Activated CD4-positive, alpha-beta T cell treated with anti-CD3 and anti-CD28 coated beads, Interleukin-2, amount 10 ng/mL, durations not matched to agents 24 days and 14 days (primary cell): Measurements from ENCODE around the gene PCDH10. TPM values are rescaled to one million over a fixed set of nuclear protein-coding genes. Genes with fewer than 3 reads are reported as not detected.
A peak's percentile ranks its signal among the peaks of the same experiment; 100 is the strongest.

Experiments
- DNase-seq: peaks from one replicate; pipeline ENCODE4 v3.0.0; 2022
- H3K27ac Mint-ChIP-seq: one replicate; pipeline ENCODE4 v1.8.0; 2022; ENCODE audit warnings: mild to moderate bottlenecking, mixed read lengths
- H3K27me3 Mint-ChIP-seq: one replicate; pipeline ENCODE4 v1.8.0; 2022; ENCODE audit warnings: mixed read lengths
- H3K36me3 Mint-ChIP-seq: one replicate; pipeline ENCODE4 v1.8.0; 2022; ENCODE audit warnings: low read depth, mild to moderate bottlenecking, mixed read lengths
- H3K4me1 Mint-ChIP-seq: one replicate; pipeline ENCODE4 v1.8.0; 2021; ENCODE audit warnings: mixed read lengths
- H3K4me3 Mint-ChIP-seq: one replicate; pipeline ENCODE4 v1.8.0; 2022; ENCODE audit warnings: mild to moderate bottlenecking, moderate library complexity, mixed read lengths
- H3K9me3 Mint-ChIP-seq: one replicate; pipeline ENCODE4 v1.8.0; 2021; ENCODE audit warnings: mixed read lengths
- intact Hi-C: fragments of 100-400 bp; cut with micrococcal nuclease; formaldehyde crosslinking; loops from one replicate; pipeline ENCODE4 v1.15.1; 2023
- total RNA-seq: library from RNA; stranded (reverse); gene quantifications from 2 replicates; pipeline ENCODE4 v1.2.3, GENCODE V29; 2022

The PCDH10 gene
- total RNA-seq, result 0.07 TPM in 1 of 2 replicates, not detected in the other

DNA sequence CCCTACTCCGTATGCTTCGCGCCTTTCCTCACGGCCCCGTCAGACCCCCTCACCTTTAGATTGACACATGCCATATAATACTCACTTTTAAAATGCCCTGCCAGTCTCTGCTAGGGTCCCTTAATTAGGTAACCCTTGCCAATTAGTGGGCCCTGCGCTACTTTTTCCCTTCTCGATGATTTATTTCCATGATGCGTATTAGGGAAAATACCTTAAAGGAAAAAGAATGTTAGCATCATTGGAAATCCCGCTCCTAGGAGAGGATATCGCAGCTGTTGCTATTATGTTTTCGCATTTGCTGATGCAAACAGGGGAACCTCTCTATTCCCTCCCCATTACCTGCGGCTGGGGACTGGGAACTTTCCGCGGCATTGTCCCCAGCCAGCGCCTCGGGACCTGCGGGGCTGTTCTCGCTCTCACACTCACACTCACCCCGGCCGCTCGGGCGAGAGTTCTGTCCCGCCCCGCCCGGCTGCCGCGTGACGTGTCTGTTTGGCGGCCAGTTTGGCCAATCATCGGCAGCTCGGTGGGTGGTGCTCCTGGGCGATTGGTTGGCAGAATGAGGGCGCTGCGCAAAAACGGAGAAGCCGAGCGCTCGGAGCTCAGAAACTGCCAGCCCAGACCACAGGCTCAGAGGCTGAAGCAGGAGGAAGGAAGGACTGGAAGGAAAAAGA is at the start of gene PCDH10:
TSS of gene PCDH10 (plus strand) at position 605 of the 674 bp plus-strand sequence. CDS start 847 bp downstream, outside the sequence.
- Mint-ChIP-seq H3K27me3 (peaks cover 72% of the 10 kb centered on the region), H3K4me1 (peaks cover 16% of the 10 kb centered on the region), H3K27ac (peak within 1 kb of the TSS; percentile 73), H3K4me3 (peak within 1 kb of the TSS; percentile 63), H3K36me3 (peaks cover 7% of the 10 kb centered on the region), H3K9me3 (peaks cover 13% of the 10 kb centered on the region)
- intact Hi-C loops, result no loop called here
- DNase-seq, result peak; percentile 78

DNA sequence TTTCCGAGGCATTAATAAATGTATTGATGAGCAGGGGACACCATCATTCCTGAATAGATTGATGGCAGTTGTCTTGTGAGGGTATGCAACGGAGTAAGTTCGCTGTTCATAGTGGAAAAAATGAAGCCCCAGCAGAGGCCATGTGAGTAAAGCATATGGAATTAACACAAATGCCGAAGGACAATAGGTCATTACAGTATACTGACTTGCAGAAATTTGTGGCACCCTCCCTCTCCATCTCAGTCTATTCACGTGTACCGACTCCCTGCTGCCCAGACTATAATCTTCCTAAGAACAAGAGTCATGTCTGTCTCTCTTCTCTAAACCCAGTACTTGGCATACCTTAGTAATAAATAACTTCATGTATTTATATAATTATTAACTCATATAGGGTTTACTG is 47.1 kb upstream of the PCDH10 start:
- no peaks in the 10 kb centered on the region for H3K4me1 Mint-ChIP-seq

GRCh38 chr4:133102612-133103409 is 46.3 kb upstream of the PCDH10 start:
- Mint-ChIP-seq H3K27me3 (no peaks in the 10 kb centered on the region), H3K4me3 (no peak overlapping the region), H3K4me1 (no peaks in the 10 kb centered on the region), H3K9me3 (no peaks in the 10 kb centered on the region), H3K36me3 (no peaks in the 10 kb centered on the region), H3K27ac (no peak overlapping the region)
- intact Hi-C loops, result no loop called here
- DNase-seq, result no peak

More for the DNA sequence above, 47.1 kb upstream of the PCDH10 start:
- H3K4me3 Mint-ChIP-seq, result no peak overlapping the region
- intact Hi-C loops, result no loop called here
- DNase-seq, result no peak
- H3K27me3 Mint-ChIP-seq, result no peaks in the 10 kb centered on the region
- H3K36me3 Mint-ChIP-seq, result no peaks in the 10 kb centered on the region
- no peak overlapping the region for H3K27ac Mint-ChIP-seq
- H3K9me3 Mint-ChIP-seq, result no peaks in the 10 kb centered on the region

- intact Hi-C loops, result no loop called here
- H3K9me3 Mint-ChIP-seq, result no peaks in the 10 kb centered on the region
- DNase-seq, result no peak
- H3K36me3 Mint-ChIP-seq, result no peaks in the 10 kb centered on the region
- H3K4me1 Mint-ChIP-seq, result no peaks in the 10 kb centered on the region
- no peak overlapping the region for H3K27ac Mint-ChIP-seq
- H3K27me3 Mint-ChIP-seq, result no peaks in the 10 kb centered on the region
- H3K4me3 Mint-ChIP-seq, result no peak overlapping the region
Observed at GRCh38 chr4:133112641-133113040, 36.5 kb upstream of the PCDH10 start.

DNA sequence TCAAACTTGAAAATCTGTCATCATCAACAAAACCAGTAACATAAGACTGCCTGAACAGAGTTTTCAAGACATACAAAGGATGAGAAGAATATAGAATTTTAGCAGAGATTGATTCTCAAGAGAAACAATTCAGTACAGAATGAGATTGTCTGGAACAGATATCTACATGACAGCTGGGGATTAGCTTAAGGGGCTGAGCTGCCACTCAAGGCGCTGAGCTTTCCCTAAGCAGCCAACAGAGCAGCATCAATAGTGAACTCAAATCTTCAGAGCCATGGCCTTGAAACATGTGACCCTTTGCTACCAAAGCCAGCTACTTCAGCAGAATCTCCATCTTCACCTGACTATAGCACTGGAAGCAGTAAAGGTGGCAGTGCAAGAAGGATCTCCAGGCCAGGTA is 24.3 kb upstream of the PCDH10 start:
- Mint-ChIP-seq H3K4me1 (no peaks in the 10 kb centered on the region), H3K27me3 (no peaks in the 10 kb centered on the region), H3K27ac (no peak overlapping the region), H3K4me3 (no peak overlapping the region), H3K9me3 (no peaks in the 10 kb centered on the region), H3K36me3 (no peaks in the 10 kb centered on the region)
- DNase-seq, result no peak
- intact Hi-C loops, result no loop called here

- H3K9me3 Mint-ChIP-seq, result no peaks in the 10 kb centered on the region
- no peak overlapping the region for H3K27ac Mint-ChIP-seq
- no peaks in the 10 kb centered on the region for H3K27me3 Mint-ChIP-seq
- no peaks in the 10 kb centered on the region for H3K36me3 Mint-ChIP-seq
- H3K4me1 Mint-ChIP-seq, result no peaks in the 10 kb centered on the region
- DNase-seq, result no peak
- no peak overlapping the region for H3K4me3 Mint-ChIP-seq
- intact Hi-C loops, result no loop called here
Observed at GRCh38 chr4:133127500-133127899, 21.6 kb upstream of the PCDH10 start.

GRCh38 chr4:133129237-133129636 is 19.9 kb upstream of the PCDH10 start:
- Mint-ChIP-seq H3K36me3 (no peaks in the 10 kb centered on the region), H3K4me3 (no peak overlapping the region), H3K27ac (no peak overlapping the region), H3K9me3 (no peaks in the 10 kb centered on the region), H3K4me1 (no peaks in the 10 kb centered on the region), H3K27me3 (no peaks in the 10 kb centered on the region)
- intact Hi-C loops, result no loop called here
- no peak for DNase-seq

DNA sequence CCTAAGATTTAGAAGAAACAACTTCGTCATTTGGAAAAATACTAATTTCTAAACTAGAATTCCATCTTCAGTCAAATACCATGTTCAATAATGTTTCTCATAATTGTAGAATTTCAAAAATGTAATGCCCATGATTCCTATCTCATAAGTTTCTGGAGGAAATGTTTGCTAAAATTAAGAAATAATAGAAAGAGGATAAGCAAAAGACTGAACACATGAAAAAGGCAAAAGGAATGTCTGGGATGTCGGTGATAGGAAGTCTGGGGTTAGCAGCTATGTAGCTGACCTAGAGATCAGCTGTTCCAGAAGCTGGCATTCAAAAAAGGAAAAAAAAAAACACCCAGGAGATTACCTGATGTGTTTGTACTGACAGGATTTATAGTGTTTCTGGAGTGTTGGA is 18.9 kb upstream of the PCDH10 start:
- Mint-ChIP-seq H3K4me3 (no peak overlapping the region), H3K9me3 (no peaks in the 10 kb centered on the region), H3K36me3 (no peaks in the 10 kb centered on the region), H3K27ac (no peak overlapping the region), H3K27me3 (no peaks in the 10 kb centered on the region), H3K4me1 (no peaks in the 10 kb centered on the region)
- DNase-seq, result no peak
- intact Hi-C loops, result no loop called here

DNA sequence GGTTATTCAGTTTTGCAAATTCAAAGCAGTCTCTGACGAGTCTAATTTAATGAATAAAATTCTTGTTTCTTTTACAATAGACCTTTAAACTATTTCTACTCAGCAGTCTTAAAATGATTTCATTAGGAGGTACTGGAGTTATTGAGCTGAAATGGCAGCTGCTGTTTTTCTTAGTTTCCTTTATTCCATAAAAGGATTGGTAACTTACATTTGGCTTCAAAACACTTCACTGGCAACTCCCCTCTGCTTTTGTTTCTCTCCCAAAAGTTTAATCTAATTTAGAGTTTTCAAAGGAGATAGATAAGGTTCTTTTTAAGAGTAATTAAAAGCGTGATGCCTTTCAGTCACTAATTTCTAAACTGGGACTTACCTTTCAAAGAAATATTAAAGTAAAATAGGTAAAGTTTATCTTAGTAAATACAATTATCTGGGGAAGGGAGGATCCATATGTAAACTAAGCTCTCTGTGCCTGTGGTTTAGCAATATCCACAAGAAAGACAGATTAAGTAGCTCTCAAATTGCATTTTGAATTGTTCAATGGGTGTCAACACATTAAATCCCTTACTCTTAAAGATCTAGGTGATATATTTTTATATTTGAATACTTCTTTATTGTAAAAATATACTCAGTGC is 17.1 kb upstream of the PCDH10 start:
- H3K4me3 Mint-ChIP-seq, result no peak overlapping the region
- H3K27me3 Mint-ChIP-seq, result no peaks in the 10 kb centered on the region
- no peaks in the 10 kb centered on the region for H3K4me1 Mint-ChIP-seq
- no peaks in the 10 kb centered on the region for H3K9me3 Mint-ChIP-seq
- no peaks in the 10 kb centered on the region for H3K36me3 Mint-ChIP-seq
- no peak for DNase-seq
- no peak overlapping the region for H3K27ac Mint-ChIP-seq
- intact Hi-C loops, result no loop called here

GRCh38 chr4:133136833-133137232 is 12.3 kb upstream of the PCDH10 start:
- Mint-ChIP-seq H3K4me3 (no peak overlapping the region), H3K27ac (no peak overlapping the region), H3K4me1 (no peaks in the 10 kb centered on the region), H3K27me3 (no peaks in the 10 kb centered on the region), H3K36me3 (no peaks in the 10 kb centered on the region), H3K9me3 (no peaks in the 10 kb centered on the region)
- no peak for DNase-seq
- intact Hi-C loops, result no loop called here

DNA sequence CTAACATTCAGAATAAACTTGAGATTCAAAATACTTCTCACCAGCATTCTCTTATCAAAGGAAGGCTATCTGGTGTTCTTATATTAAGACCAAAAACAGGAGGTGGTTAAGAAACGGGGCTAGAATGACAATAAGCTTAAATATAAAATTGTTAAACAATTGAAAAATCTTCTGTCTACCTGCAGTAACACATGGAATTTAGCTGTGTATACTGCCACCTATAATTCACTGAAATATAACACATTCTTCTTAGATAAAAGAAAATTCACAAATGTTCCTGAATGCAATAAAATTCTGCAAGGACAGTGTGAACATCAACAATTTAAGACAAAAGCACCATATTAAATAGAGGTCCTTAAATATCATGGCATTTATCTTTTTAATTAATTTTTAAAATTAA is 11.5 kb upstream of the PCDH10 start:
- H3K4me1 Mint-ChIP-seq, result no peaks in the 10 kb centered on the region
- H3K27ac Mint-ChIP-seq, result no peak overlapping the region
- H3K9me3 Mint-ChIP-seq, result no peaks in the 10 kb centered on the region
- H3K4me3 Mint-ChIP-seq, result no peak overlapping the region
- H3K36me3 Mint-ChIP-seq, result no peaks in the 10 kb centered on the region
- no peaks in the 10 kb centered on the region for H3K27me3 Mint-ChIP-seq
- DNase-seq, result no peak
- intact Hi-C loops, result no loop called here

DNA sequence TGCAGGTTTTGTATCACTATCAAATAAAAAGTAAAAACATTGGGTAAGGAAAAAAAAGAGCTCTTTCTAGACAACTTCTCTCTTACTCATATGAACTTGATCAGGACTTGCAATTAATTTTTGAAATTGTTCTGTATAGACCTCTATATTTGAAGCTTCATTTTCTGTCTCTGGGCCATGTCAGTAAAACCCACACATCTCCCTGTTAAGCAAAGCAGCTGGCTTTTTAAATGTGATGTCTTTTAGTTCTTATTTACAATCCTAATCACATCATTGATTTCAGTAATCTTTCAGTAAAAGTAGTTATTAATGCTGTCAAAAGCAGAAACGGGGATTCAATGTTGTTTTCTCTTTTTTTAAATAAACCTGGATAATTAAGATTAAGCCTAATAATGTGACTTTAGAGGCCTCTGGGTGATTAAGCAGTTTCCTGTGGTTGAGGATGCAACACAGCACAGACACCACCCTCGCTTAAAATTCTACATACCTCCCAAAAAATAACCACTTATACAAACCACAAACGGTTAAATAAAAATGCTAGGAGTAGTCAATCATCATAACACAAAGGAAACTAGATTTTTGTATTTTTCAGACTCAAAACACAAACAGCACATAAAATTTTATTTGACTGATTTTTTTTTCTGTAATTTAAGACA is 5.2 kb upstream of the PCDH10 start:
- H3K36me3 Mint-ChIP-seq, result peaks cover 3% of the 10 kb centered on the region
- peaks cover 33% of the 10 kb centered on the region for H3K27me3 Mint-ChIP-seq
- no peak overlapping the region for H3K27ac Mint-ChIP-seq

DNA sequence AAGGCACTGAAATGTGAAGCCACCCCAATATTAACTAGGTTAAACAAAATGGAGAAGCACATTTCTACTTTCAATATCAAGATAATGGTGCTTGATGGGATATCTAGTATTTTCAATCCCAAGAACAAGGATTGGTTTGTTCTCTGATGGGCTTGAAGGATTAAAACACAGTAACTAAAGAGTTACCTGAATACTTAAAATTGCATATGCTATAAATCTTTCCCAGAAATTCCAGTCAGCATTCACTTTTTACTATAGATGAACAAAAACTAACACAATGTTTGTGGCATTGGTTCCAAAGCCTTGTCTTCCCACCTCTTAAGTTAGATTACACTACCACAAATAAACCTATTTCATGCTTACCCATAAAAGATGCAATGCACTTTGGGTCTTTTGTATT is 3.9 kb upstream of the PCDH10 start:
- no peak for DNase-seq
- H3K36me3 Mint-ChIP-seq, result peaks cover 7% of the 10 kb centered on the region
- peaks cover 13% of the 10 kb centered on the region for H3K9me3 Mint-ChIP-seq
- no peak overlapping the region for H3K4me3 Mint-ChIP-seq
- peaks cover 13% of the 10 kb centered on the region for H3K4me1 Mint-ChIP-seq
- intact Hi-C loops, result no loop called here
- H3K27ac Mint-ChIP-seq, result no peak overlapping the region
- peaks cover 45% of the 10 kb centered on the region for H3K27me3 Mint-ChIP-seq

More for the DNA sequence above, 5.2 kb upstream of the PCDH10 start:
- Mint-ChIP-seq H3K9me3 (peaks cover 6% of the 10 kb centered on the region), H3K4me1 (peaks cover 8% of the 10 kb centered on the region), H3K4me3 (no peak overlapping the region)
- no peak for DNase-seq
- intact Hi-C loops, result no loop called here
